GM19043 (cell line): Measurements from ENCODE around the gene KCNH1.
"Not testable (repeated sequence)": the region's sequence is repeated elsewhere in the genome, so short reads cannot be mapped to it uniquely, and the experiment has no call there.

Source experiments
- ATAC-seq: cut with Tn5 transposase; IDR thresholded peaks from one replicate; pipeline ENCODE4 v1.9.1; 2021; ENCODE audit warnings: low read depth; ENCODE audit not compliant: unreplicated experiment

Gene KCNH1

GRCh38 chr1:210662291-210663050 lies 471.5 kb downstream of the KCNH1 start:
- ATAC-seq: no peak

DNA sequence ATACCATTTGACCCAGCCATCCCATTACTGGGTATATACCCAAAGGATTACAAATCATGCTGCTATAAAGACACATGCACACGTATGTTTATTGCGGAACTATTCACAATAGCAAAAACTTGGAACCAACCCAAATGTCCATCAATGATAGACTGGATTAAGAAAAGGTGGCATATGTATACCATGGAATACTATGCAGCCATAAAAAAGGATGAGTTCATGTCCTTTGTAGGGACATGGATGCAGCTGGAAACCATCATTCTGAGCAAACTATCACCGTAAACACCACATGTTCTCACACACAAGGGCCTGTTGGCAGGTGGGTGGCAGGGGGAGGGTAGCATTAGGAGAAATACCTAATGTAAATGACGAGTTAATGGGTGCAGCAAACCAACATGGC lies 472.4 kb downstream of the KCNH1 start:
- not testable (repeated sequence) for ATAC-seq

- ATAC-seq: no peak
These were observed 476.1 kb downstream of the KCNH1 start for GRCh38 chr1:210657806-210658205.

DNA sequence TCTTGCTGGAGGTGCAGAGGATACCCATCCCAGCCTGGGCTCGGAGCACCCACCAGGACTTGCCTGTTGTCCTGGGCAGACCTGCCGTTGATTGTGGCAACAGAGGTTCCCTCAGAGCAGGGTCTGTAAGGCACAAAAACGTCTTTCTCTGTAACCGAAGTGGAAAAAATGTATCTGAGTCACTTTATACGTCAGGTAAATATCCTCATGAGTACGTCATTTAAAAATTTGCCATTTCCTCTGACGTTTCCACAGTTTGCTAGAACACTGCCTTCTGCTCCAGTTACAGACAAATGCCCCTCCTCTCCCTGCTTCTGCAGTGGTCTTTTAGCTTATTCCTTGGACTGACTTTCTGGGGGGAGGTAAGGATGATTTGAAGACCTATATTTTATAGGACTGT lies 478.4 kb downstream of the KCNH1 start:
- ATAC-seq: no peak

- ATAC-seq: no peak
These were observed 479.6 kb downstream of the KCNH1 start for GRCh38 chr1:210654176-210654981.

DNA sequence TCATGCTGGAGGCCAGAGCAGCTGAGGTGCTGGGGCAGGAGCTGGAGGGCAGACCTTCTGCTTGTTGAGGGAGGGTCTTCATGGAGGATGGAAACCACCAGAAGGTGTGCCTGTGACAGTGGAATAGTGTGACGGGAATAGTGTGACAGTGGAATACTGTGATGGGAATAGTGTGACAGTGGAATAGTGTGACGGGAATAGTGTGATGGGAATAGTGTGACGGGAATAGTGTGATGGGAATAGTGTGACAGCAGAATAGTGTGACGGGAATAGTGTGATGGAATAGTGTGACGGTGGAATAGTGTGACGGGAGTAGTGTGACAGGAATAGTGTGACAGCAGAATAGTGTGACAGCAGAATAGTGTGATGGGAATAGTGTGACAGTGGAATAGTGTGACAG lies 480.2 kb downstream of the KCNH1 start:
- ATAC-seq: no peak

- ATAC-seq: no peak
These were observed 481.5 kb downstream of the KCNH1 start for GRCh38 chr1:210652329-210652954.

DNA sequence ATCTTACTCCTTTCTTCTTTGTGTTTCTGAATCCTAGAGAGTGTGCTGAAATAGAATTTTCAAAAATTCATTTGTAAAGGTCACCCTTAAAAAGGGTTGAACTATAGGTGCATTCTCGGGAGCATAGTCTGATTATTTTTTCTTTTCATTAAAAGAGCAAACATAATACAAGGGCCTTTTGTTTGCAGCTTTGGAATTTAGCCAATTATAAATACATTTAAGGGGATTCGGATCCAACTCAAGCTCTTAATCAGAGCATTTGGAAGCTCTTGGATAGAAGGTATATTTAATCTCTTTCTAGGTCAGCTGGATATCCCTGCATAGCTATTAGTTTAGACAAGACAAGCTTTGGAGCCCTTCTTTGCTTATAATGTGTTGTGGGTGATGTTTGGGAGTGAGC lies 483.5 kb downstream of the KCNH1 start:
- no peak for ATAC-seq

- no peak for ATAC-seq
These were observed 485.2 kb downstream of the KCNH1 start for GRCh38 chr1:210648588-210649269.

GRCh38 chr1:210647406-210648333 lies 486.3 kb downstream of the KCNH1 start:
- ATAC-seq: no peak

DNA sequence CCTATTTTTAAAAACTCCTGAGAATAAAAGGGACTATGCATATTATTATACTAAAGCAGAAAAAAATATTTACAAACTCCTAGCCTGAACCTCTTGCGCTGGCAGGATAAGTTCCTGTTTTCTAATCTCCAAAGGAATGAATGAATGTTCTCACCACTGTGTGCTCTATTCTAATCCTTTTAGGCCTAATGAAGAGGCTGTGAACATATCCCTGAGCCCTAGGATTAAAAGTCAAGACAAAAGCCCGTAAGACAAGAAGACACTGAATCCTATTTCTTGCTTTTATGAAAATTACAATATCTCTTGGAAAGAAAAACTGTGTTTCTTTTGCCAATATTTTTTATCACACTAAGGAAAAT lies 487.7 kb downstream of the KCNH1 start:
- ATAC-seq: no peak

- ATAC-seq: no peak
These were observed 488.2 kb downstream of the KCNH1 start for GRCh38 chr1:210645582-210646257.

DNA sequence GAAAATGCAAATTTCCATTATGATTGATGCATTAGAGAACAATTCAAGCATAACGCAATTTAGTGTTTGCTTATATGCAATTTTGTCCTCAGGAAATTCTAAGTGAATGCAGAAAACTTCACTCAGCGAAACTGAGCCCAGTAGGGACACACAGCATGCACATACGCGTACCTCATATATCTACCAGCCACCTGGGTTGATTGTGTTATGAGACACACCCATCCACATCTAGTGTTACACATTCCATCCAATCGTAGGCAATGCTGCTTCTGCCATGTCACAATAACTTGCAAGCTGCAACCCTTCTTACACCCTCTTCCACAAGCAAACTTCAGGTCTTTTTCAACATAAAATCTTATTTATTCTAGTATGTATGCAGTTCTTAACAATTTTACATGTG lies 492.4 kb downstream of the KCNH1 start:
- no peak for ATAC-seq

GRCh38 chr1:210635108-210635507 lies 498.8 kb downstream of the KCNH1 start:
- no peak for ATAC-seq

- ATAC-seq: no peak
These were observed 500.3 kb downstream of the KCNH1 start for GRCh38 chr1:210633636-210634035.

DNA sequence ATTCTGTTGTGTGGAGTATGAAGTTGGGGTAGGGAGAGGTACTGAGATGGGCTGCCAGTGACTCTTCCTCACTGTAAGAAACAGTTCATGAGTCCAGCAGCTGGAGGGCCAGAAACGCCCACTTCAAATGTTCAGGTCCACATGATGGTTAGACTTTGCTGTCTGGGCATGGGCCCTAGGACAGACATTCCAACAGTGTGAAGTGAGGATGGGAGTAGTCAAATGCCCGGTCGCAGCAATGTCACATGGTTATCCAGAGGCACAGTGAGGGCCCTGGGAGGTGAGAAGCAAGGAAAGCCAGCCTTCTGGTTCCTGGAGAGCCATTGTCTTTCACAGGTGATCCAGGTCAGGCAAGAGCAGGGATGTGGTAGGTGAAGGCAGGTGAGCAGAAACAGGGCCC lies 500.8 kb downstream of the KCNH1 start:
- ATAC-seq: no peak

- ATAC-seq: no peak
These were observed 502.5 kb downstream of the KCNH1 start for GRCh38 chr1:210631399-210631798.

- no peak for ATAC-seq
These were observed 504.7 kb downstream of the KCNH1 start for GRCh38 chr1:210629276-210629675.

- ATAC-seq: no peak
These were observed 506.2 kb downstream of the KCNH1 start for GRCh38 chr1:210627755-210628154.
